ENCODE data around the gene ZNF605. TPM values are rescaled to one million over a fixed set of nuclear protein-coding genes. Genes with fewer than 3 reads are reported as not detected.
"Not testable (repeated sequence)": the region's sequence is repeated elsewhere in the genome, so short reads cannot be mapped to it uniquely, and the experiment has no call there.

Gene ZNF605
- total and polyA plus RNA-seq, 7 donors = 1.6 to 8.8 (median 6.6) TPM

DNA sequence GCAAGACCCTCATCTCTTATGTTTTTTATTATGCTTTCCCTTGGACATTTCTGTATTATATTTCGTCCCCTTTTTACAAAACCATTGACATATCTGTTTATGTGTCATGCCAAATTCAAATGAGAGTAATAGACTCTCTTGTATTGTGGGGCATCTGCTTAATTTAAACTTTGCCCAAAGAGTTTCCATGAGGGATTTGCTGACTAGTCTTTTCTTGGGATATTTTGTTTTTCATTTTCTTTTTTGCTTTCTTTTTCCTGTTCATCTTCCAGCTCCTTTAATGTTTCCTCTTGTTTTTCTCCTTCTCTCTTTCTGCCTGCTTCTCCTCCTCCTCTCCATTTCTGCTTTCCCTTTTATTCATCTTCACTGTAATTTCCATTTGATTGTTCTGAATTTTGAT lies 16.3 kb upstream of the ZNF605 start:
- intact Hi-C loops (cut with DNase I) = no loop called here
- Histone ChIP-seq H3K9me3 (no peaks in the 10 kb centered on the region), H3K36me3 (ENCODE audit: insufficient read depth in 1 of 2, low read depth in 1 of 2) (no peaks in the 10 kb centered on the region), H3K27me3 (ENCODE audit: insufficient read depth in 3 of 3, low read length in 2 of 3) (no peaks in the 10 kb centered on the region), H3K27ac (no peak overlapping the region), H3K4me1 (no peaks in the 10 kb centered on the region), H3K4me3 (no peak overlapping the region)
- ATAC-seq = no peak
- WGBS, 3 donors = 60 to 71% (median 65%) methylated on average over 1 of the region's 1 CpG
- TF ChIP-seq CTCF (IDR thresholded peaks at IDR 0.05) = no peak
- DNase-seq = no peak

GRCh38 chr12:132967736-132968135 lies 11.6 kb upstream of the ZNF605 start:
- Histone ChIP-seq H3K4me3 (no peak overlapping the region), H3K36me3 (ENCODE audit: insufficient read depth in 1 of 2, low read depth in 1 of 2) (no peaks in the 10 kb centered on the region), H3K9me3 (peaks cover 11% of the 10 kb centered on the region), H3K27me3 (ENCODE audit: insufficient read depth in 3 of 3, low read length in 2 of 3) (no peaks in the 10 kb centered on the region), H3K4me1 (no peaks in the 10 kb centered on the region), H3K27ac (no peak overlapping the region)
- no peak for TF ChIP-seq CTCF (IDR thresholded peaks at IDR 0.05)
- intact Hi-C loops (cut with DNase I) = no loop called here
- ATAC-seq (no peak), DNase-seq (no peak)
- 88 to 94% (median 91%) methylated on average over 21 of the region's 21 CpGs for WGBS, 3 donors

- no peaks in the 10 kb centered on the region for H3K27me3 ChIP-seq (ENCODE audit: insufficient read depth in 3 of 3, low read length in 2 of 3)
Measured at GRCh38 chr12:132966676-132967415, 10.7 kb upstream of the ZNF605 start.

DNA sequence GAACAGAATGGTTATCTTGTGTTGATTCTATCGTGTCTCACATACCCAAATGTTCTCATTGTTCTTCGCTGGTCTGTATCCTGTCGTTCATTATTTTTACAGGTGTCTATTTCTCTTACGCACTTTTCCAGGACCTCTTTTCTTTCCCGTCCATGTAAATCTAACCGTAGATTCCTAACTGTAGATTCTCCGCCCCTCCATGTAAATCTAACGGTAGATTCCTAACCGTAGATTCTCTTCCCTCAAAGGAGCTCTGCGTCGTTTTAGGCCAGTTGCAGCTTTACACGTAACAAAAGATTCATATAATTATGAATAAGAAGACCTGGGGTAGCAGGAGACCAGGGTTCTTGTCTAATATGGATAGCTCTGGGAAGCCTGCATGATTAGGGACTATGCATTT lies 9.7 kb upstream of the ZNF605 start:
- H3K4me1 ChIP-seq = no peaks in the 10 kb centered on the region
- no peaks in the 10 kb centered on the region for H3K36me3 ChIP-seq (ENCODE audit: insufficient read depth in 1 of 2, low read depth in 1 of 2)
- no peaks in the 10 kb centered on the region for H3K27me3 ChIP-seq (ENCODE audit: insufficient read depth in 3 of 3, low read length in 2 of 3)
- H3K9me3 ChIP-seq = peaks cover 11% of the 10 kb centered on the region
- intact Hi-C loops (cut with DNase I) = no loop called here
- no peak overlapping the region for H3K4me3 ChIP-seq
- ATAC-seq = no peak
- H3K27ac ChIP-seq = no peak overlapping the region
- TF ChIP-seq CTCF (IDR thresholded peaks at IDR 0.05) = no peak
- no peak for DNase-seq
- WGBS, 3 donors = 92 to 97% (median 94%) methylated on average over 12 of the region's 12 CpGs

More at GRCh38 chr12:132966676-132967415, 10.7 kb upstream of the ZNF605 start:
- ATAC-seq = no peak
- Histone ChIP-seq H3K4me1 (no peaks in the 10 kb centered on the region), H3K27ac (no peak overlapping the region), H3K4me3 (no peak overlapping the region), H3K9me3 (peaks cover 11% of the 10 kb centered on the region), H3K36me3 (ENCODE audit: insufficient read depth in 1 of 2, low read depth in 1 of 2) (no peaks in the 10 kb centered on the region)
- WGBS, 3 donors = 91 to 97% (median 95%) methylated on average over 11 to 12 of the region's 12 CpGs
- no peak for TF ChIP-seq CTCF (IDR thresholded peaks at IDR 0.05)
- intact Hi-C loops (cut with DNase I) = no loop called here
- no peak for DNase-seq

DNA sequence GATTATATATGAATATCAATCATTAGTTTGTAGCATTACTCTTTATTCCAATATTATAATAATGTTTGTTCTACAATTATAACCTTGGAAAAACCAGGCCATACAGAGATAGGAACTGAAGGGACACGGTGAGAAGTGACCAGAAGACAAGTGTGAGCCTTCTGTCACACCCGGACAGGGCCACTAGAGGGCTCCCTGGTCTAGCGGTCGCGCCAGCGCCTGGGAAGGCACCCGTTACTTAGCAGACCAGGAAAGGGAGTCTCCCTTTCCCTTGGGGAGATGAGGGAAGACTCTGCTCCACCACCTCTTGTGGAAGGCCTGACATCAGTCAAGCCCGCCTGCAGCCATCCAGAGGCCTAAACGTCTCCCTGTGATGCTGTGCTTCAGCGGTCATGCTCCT lies 7.8 kb upstream of the ZNF605 start:
- peak; percentile 16 for TF ChIP-seq CTCF (IDR thresholded peaks at IDR 0.05)
- H3K4me1 ChIP-seq; H3K4me3 ChIP-seq; ATAC-seq; intact Hi-C loops (cut with DNase I); DNase-seq; H3K27me3 ChIP-seq (ENCODE audit: insufficient read depth in 3 of 3, low read length in 2 of 3); H3K36me3 ChIP-seq (ENCODE audit: insufficient read depth in 1 of 2, low read depth in 1 of 2); H3K27ac ChIP-seq: not testable (repeated sequence)
- H3K9me3 ChIP-seq = peaks cover 11% of the 10 kb centered on the region
- WGBS, 3 donors = 44 to 52% (median 45%) methylated on average over 10 of the region's 10 CpGs

DNA sequence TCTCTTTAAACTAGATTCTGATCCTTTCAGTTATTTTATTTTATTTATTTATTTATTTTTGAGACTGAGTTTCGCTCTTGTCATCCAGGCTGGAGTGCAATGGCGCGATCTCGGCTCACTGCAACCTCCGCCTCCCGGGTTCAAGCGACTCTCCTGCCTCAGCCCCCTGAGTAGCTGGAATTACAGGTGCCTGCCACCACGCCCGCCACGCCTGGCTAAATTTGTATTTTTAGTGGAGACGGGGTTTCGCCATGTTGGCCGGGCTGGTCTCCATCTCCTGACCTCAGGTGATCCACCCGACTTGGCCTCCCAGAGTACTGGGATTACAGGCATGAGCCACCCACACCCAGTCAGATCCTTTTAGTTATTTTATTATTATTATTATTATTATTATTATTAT lies 5.7 kb upstream of the ZNF605 start:
- H3K4me1 ChIP-seq; H3K27me3 ChIP-seq (ENCODE audit: insufficient read depth in 3 of 3, low read length in 2 of 3); ATAC-seq; H3K36me3 ChIP-seq (ENCODE audit: insufficient read depth in 1 of 2, low read depth in 1 of 2); H3K27ac ChIP-seq; DNase-seq; H3K4me3 ChIP-seq; intact Hi-C loops (cut with DNase I): not testable (repeated sequence)
- peaks cover 11% of the 10 kb centered on the region for H3K9me3 ChIP-seq
- 98 to 99% (median 99%) methylated on average over 14 of the region's 14 CpGs for WGBS, 3 donors

Data from psoas muscle (tissue), 8 donors.